GM21786 (cell line): ENCODE data around the gene LIMA1.
"Not testable (repeated sequence)": the region's sequence is repeated elsewhere in the genome, so short reads cannot be mapped to it uniquely, and the experiment has no call there.

Experiments
- ATAC-seq: cut with Tn5 transposase; IDR thresholded peaks from one replicate; pipeline ENCODE4 v1.9.1; 2021; ENCODE audit not compliant: unreplicated experiment

Gene LIMA1

DNA sequence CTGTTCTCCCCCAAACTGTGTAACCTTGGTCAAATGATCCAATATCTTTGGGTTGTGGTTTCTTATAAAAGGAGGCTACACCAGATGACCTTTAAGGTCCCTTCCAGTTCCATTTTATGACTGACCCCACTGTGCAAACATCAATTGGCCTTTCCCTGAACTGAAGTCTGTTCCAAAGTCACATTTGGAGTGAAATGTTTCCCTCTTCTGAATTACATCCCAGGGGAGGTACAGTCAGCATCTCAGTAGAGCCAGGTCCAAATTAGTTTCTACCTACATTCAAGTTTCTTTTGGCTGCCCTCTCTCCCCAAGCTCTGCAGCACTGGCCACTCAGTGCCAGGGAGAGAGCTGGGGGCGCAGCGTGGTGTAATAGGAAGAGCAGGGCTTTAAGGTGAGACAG is 34.4 kb downstream of the LIMA1 start:
- ATAC-seq: no peak

DNA sequence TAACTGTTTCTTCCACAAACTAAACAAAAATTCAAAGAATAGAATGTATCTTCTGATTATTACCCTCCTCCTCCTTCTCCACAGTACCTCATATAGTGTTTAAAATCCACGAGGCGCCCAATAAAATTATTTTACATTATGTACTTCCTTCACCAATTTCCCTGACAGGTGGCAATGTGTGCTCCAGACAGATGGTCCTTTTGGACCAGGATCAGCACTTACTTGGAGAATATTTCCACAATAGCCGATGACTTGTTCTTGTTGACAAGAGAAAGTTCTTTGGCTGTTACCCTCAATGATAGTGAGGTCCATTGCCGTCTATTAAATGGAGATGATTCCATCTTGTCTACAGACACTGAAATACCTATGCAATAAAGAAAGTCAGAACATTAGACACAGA is 34.9 kb downstream of the LIMA1 start:
- ATAC-seq: no peak

DNA sequence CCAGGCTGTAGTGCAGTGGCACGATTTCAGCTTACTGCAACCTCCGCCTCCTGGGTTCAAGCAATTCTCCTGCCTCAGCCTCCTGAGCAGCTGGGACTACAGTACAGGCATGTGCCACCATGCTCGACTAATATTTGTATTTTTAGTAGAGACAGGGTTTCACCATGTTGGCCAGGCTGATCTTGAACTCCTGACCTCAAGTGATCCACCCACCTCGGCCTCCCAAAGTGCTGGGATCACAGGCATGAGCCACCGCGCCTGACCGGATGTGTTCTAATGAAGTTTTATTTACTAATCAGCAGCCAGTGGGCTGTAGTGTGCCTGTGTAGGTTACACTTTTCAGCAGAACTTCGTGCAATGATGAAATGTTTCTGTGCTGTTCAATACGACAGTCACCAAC is 35.7 kb downstream of the LIMA1 start:
- ATAC-seq: not testable (repeated sequence)

DNA sequence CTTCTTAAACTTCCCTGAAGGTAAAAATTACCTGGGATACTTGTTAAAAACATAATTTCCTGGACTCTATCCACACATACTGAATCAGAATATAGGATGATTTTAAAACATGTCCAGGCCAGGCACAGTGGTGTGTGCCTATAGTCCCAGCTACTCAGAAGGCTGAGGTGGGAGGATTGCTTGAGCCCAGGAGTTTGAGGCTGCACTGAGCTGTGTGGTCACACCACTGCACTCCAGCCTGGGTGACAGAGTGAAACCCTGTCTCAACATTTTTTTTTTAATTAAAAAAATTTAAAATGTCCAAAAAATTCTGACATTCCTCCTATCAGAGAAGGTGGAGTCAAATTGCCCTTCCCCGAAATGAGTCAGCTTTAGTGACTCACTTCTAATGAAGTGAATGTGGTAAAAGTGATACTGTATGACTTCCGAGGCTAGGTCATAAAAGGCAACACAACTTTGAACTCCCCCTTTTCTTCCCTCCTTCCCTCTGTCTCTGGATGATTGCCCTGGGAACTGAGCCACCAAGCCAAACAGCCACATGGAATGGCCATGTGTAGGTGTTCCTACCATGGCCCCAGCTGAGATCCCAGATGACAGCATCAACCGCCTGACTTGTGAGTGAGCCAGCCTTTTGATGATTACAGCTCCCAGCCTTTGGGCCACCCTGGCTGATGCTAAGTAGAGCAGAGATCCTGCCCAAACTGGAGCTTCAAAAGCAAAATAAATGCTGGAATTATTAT is 36.3 kb downstream of the LIMA1 start:
- ATAC-seq: no peak

DNA sequence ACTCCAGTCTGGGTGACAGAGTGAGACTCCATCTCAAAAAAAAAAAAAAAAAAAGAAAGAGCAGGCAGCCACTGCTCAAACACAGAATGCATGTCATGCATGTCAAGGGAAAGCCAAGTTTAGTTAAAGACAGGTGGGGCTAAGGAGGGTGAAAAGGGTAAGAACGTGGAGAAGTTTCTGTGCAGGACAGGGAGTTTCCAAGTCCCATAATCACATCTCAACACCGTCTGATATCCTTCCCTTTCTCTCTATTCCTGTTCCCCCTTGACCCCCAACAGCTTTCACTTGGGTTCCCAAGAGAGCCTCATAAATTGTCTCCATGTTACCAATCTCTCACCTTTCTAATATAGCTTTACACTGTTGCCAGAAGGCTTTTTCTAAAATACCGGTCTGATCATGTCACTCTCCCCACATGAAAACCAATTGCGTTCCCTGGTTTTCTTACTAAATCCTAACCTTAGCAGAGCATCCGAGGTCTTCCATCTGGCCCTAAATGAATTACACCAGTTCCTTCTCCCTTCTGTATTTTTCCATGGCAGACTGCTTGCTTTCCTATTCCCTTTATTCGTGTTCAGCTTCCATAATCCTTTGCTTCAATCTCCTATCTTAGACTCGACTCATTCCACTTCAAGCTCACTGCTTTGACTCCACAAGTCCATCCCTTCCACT is 37.0 kb downstream of the LIMA1 start:
- no peak for ATAC-seq

DNA sequence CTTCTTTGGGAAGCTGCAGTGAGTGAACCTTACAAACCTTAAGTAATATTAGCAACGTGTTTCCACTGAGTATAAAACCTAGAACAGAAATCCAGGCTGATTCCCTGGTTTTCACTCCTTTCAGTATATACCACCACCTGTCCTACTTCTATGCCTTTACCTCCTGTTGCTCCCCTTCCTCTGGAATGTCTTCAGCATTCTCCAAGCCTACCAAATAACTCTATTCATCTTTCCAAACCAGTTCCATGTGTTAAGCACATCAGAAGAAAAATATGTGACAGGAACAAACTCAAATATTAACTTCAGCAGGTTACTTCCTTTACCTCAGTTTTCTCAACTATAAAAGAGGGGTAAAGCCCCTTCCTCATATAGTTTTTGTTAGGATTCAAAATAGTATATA is 39.8 kb downstream of the LIMA1 start:
- no peak for ATAC-seq

DNA sequence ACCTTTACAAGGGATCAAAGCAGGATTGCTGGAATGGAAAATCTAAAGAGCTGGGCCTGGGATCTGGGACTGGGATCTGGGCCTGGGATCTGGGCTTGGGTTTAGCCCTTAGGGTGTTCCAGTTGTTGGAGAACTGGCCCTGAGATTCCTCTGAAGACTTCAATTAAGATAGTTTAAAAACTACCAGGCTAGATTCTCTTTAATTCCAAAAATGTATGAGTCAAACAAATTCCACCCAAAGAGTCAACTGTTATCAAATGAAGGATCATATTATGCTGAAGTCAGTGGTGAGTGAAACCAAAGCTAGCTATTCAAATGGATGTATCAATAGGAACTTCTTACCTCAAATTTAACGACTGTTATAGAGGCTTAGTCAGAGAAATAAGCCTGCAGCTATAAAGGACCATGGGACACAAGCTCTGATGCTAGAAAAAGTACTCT is 40.5 kb downstream of the LIMA1 start:
- no peak for ATAC-seq

DNA sequence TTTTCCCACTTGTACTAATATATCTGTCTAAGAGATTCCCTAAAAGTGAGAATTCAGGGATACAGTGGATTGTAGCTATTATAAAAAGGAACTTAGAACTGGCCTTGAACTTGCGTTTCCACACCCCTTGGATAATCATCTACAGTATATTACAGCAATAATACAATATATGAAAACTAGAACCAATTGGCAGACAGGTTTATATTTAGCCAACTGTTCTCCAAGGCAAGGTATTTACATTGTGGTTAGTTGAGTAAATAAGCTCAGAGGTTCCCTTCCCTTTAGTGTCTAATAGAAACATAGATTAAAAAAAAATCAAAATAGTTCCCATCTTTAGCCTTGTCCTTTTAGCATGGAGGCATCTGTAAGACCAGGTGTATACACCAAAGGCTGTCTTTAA is 42.1 kb downstream of the LIMA1 start:
- no peak for ATAC-seq

DNA sequence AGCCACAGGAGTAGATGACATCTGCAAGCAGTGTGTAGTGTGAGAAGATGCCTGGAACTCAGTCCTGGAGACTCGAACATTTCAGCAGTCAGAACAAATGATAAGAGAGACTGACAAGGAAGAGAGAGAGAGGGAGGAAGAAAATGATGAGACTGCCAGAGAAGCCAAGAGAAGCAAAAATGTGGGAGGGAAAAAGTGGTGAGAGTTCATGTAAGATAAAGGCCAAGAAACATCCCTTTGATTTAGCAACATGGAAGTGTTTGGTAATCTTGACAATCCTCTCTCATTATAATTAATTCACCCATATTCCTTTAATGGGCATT is 42.6 kb downstream of the LIMA1 start:
- no peak for ATAC-seq

DNA sequence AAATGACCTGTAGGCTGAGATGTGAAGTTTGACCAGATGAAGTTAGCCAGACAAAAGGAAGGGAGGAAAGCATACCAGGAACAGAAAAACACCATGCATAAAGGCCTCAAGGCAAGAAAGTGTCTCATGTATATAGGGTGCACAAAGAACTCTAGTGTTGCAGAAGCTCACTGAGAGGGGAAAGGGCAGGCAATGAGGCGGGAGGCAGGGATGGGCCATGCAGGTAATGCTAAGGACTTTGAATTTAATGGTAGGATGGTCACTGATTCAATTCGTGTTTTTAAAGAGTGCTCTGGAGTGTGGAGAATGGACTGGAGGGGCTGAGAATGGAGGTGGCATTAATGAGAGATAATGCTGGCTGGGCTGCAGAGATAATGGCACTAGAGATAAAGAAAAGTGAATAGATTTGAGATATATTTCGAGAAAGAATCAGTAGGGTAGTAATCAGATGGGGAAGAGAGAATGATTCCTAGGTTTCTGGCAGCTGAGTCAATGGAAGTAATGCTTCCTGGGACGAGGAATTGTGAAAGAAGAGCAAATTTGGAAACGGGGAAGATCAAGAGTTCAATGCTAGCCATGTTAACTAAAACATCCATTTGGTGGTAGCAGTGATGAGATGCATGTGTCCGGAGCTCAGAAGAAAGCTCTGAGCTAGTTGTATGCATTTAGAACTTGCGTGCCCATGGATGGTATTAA is 43.1 kb downstream of the LIMA1 start:
- no peak for ATAC-seq

DNA sequence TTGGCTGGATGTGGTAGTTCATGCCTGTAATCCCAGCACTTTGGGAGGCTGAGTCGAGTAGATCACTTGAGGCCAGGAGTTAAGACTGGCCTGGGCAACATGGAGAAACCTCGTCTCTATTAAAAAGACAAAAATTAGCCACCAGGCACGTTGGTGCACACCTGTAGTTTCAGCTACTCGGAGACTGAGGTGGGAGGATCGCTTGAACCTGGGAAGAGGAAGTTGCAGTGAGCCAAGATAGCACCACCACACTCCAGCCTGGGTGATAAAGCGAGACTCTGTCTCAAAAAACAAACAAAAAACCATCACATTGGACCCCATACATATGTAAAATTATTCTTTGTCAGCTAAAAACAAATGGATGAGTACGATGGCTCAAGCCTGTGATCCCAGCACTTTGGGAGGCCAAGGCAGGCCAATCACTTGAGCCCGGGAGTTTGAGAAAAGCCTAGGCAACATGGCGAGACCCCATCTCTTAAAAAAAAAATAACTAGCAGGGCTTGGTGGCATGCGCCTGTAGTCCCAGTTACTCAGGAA is 43.9 kb downstream of the LIMA1 start:
- no peak for ATAC-seq

DNA sequence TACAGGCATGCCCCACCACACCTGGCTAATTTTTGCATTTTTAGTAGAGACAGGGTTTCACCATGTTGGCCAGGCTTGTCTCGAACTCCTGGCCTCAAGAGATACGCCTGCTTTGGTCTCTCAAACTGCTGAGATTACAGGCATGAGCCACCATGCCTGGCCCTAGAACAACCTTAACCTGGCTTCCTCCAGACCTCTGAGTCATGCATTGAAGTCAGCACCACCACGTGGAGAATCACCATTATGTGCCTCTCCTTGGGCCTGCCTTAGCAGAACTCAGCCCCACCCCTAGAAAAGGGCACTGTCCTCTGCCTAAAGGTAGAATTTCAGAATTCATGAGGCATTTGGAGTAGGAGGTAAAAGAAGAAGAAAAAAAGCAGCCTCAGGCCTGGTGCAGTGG is 49.0 kb downstream of the LIMA1 start:
- no peak for ATAC-seq

DNA sequence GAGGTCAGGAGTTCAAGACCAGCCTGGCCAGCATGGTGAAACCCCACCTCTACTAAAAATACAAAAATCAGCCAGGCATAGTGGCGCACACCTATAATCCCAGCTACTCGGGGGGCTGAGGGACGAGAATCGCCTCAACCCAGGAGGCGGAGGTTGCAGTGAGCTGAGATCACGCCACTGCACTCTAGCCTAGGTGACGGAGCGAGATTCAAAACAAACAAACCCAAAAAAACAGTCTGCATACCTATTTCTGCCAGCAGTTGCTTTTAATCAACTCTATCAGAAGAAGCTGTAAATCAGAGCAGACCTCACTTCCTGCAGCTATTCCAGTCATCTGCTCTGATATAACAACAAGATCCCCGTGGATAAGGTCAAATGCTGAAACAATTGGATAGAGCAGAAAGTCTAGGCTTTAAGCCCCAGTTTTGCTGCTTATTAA is 50.5 kb downstream of the LIMA1 start:
- no peak for ATAC-seq

DNA sequence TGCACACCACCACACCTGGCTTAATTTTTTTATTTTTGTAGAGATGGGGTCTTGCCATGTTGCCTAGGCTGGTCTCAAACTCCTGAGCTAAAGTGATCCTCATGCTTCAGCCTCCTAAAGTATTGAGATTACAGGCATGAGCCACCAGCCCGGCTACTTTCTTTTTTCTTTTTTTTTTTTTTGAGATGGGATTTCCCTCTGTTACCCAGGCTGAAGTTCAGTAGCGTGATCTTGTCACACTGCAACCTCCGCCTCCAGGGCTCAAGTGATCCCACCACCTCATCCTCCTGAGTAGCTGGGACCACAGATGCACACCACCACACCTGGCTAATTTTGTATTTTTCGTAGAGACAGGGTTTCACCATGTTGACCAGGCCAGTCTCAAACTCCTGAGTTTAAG is 51.1 kb downstream of the LIMA1 start:
- no peak for ATAC-seq

DNA sequence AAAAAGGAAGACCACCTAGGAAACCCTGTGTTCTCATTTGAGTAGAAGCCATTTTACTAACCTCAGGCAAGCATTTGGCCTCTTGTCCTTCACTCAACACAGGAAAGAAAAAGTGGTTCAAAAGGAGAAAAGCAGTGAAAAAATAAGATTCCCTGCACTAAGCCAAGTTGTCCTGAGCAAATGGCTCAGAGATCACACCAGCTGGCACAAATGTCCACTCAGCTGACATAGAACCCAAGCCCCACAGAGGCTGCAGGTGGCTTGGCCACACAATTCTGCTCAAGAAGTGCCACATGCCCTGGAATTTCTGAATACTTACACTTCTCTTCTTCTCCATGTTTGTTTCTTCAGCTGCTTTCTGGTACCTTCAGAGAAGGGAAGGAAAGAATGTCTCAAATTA is 52.0 kb downstream of the LIMA1 start:
- no peak for ATAC-seq

DNA sequence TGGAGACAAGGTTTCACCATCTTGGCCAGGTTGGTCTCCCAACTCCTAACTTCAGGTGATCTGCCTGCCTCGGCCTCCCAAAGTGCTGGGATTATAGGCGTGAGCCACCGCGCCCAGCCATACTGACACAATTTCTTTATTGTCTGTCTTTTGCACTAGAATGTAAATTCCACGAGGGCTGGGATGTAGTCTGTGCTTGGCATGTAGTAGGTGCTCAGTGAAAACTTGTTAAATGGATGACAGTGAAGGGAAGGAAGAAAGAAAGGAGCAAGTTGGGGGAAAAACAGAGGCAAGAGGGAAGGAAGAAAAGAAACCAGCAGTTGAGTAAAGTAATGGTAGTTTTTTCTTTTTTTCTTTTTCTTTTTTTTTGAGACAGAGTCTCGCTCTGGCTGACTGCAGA is 53.1 kb downstream of the LIMA1 start:
- ATAC-seq: no peak

DNA sequence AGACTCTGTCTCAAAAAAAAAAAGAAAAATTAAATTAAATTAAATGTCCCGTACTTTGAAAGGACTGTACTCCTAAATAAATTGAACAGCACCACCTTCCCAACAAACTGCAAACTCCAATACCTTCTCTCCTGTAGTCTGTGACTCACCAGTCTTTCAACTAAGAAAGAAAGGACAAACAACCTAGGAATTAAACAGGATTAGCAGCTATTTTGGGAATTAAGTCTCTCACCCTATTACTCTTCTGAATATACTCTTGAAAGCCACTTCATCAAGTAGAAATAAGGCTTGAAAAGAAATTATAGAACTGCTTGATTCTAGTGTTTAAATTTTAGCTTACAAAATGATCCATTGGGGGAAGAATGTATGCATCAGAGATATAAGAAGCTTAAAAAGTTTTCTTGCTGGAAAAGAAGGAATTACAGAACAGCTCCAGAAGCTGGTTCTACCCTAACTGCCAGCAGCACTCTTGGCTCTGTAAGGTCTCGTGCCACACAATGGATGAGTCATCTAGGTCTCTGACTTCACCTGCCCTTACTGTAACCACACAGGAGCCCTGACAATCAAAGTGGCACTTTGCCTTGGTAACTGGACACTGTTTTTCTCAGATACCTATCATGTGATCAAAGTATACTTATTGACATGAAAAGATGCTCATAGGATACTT is 59.2 kb downstream of the LIMA1 start:
- ATAC-seq: no peak

DNA sequence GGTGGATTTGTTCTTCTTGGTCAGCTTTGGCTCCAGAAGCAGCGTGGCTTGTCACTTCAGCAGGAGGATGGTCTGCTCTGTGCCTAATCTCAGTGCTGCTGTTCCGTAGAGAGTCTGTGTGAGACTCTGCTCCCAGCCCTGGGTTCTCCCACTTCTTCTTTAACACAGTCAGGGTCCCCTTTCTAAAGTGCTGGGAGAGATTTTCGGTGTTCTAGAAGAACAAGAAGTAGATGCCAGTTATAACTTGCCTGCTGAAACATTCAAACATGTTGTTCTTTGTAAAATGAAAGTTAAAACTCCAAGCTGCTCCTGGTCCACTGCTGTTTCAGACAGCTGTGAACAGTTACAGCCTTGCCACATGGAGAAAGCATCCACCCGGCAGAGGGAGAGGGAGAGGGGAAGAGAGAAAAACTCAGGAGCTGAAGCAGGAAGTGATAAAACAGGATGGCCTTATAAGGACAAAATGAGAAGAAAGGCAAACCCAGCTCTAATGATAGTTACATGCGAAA is 61.0 kb downstream of the LIMA1 start:
- ATAC-seq: no peak

DNA sequence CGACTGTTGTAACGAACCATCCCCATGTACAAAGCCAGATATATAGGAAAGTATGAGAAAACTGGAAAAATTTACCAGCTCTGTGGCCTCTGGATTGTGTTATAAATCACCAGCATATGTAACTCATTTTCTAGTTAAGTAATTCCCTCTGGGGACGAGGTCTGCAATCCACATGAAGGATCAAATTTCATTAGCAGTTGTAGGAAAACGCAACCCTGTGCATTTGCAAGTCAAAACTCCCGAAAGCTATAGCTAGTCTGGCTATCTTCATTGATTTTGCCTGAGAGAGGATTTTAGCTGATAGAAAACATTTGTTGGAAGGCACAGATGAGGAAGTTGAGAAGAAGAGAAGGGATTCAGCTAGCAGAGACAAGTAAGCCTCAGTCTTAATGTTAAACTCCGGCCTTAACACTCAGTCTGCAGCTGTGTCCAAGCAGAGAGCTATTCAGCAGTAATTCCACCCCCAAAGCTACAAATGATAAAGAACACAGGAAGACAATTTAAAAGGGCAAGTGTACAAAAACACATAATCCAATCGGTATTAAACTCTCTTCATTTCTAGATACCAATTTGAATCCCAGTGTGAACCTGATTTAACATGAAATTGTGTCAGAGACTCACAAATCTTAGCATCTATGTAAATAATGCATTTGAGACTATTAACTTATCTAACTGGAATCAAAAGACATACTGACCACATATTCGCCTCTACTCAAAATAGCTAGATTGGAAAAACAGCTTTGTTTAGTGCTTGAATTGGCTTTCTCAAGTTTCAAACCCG is 61.9 kb downstream of the LIMA1 start:
- ATAC-seq: peak; percentile 33

DNA sequence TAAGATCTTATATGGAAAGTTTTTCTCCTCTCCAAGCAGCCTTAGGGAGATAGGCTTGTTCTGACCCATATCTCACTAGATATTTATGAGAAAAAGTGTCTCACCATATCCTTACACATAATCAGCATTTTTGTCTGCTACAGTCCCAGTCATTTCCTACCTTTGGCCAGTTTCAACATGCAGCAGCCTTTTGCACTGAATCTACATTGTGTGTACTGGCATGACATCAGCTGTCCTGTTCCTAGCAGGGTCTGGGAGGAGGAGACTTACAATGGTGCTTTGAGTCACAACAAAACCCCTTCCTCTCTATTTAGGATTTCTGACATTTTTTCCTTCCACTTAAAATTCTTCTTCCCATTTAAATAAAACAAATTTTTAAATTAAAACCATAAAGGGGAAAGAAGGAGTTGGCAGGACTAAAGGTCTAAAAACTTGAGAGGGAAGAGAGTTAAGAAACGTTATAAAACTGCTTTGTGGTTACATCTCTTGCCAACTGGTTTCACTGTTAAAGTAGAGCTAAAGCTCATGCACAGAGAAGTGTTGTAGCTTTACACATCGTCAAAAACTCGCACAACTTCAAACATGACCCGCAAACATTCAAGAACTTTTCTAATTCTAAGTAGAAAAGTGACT is 62.8 kb downstream of the LIMA1 start:
- ATAC-seq: peak; percentile 42
